B cell (primary cell): ENCODE data around the gene DAP. TPM values are rescaled to one million over a fixed set of nuclear protein-coding genes. Genes with fewer than 3 reads are reported as not detected.

ENCODE experiments used
- ATAC-seq: fragments of 200-7000 bp; cut with Tn5 transposase; one replicate; pipeline ENCODE4 v1.10.0; 2021; ENCODE audit warnings: low read depth, mild to moderate bottlenecking, moderate number of reproducible peaks, moderate library complexity
- CTCF ChIA-PET: fragments of 350-600 bp; sonication (Branson Sonifier 250); formaldehyde crosslinking; loops from one replicate; lab custom pipeline; 2021; ENCODE audit warnings: antibody characterized with exemption, inconsistent platforms; lab: Charles Lee
- POLR2A ChIA-PET: fragments of 350-600 bp; sonication (Branson Sonifier 250); formaldehyde crosslinking; loops from one replicate; lab custom pipeline; 2021; ENCODE audit warnings: antibody characterized with exemption; lab: Charles Lee
- DNase-seq: peaks from one replicate; pipeline ENCODE4 v3.0.0; 2013
- H2AFZ ChIP-seq: 2 replicates; pipeline ENCODE4 v1.6.1; 2012; ENCODE audit warnings: mild to moderate bottlenecking, low read depth, low read length; ENCODE audit not compliant: insufficient read depth, poor library complexity, severe bottlenecking
- H3K27ac ChIP-seq, 2 donors: 1 replicate in 1 of 2; 2 replicates in 1 of 2; pipeline ENCODE4 v1.5.1; 2012 to 2013; ENCODE audit warnings: low read length in 2 of 2, mild to moderate bottlenecking in 2 of 2, moderate library complexity in 1 of 2
- H3K27me3 ChIP-seq, 4 experiments: fragments of 200-600 bp in 1 of 4; sonication (generic) in 1 of 4; replicated peaks in 1 of 4; 1 replicate in 2 of 4; 2 replicates in 2 of 4; pipeline versions ENCODE4 v1.6.1 to v1.7.0; 2013 to 2016; ENCODE audit warnings: low read length in 3 of 4, mild to moderate bottlenecking in 2 of 4, mixed read lengths in 1 of 4, moderate library complexity in 1 of 4; ENCODE audit not compliant: insufficient read depth in 4 of 4, control insufficient read depth in 3 of 4; ENCODE audit errors: control extremely low read depth in 1 of 4
- H3K36me3 ChIP-seq, 2 experiments: replicated peaks in 1 of 2; 1 replicate in 1 of 2; 2 replicates in 1 of 2; pipeline versions ENCODE4 v1.6.1 to v1.7.1; 2013; ENCODE audit warnings: low read length in 1 of 2; ENCODE audit not compliant: insufficient read depth in 2 of 2, control insufficient read depth in 1 of 2; ENCODE audit errors: control extremely low read depth in 1 of 2, extremely low read depth in 1 of 2
- H3K4me1 ChIP-seq, 2 donors: fragments of 200-600 bp in 1 of 2; sonication (generic) in 1 of 2; 1 replicate in 1 of 2; 2 replicates in 1 of 2; pipeline versions ENCODE4 v1.5.1 to v1.6.1; 2013 to 2017; ENCODE audit warnings: low read length in 2 of 2; ENCODE audit not compliant: control insufficient read depth in 2 of 2, insufficient read depth in 2 of 2
- H3K4me2 ChIP-seq: replicated peaks from 2 replicates; pipeline ENCODE3; 2012; ENCODE audit warnings: mild to moderate bottlenecking, low read depth, low read length; ENCODE audit not compliant: poor library complexity, severe bottlenecking
- H3K4me3 ChIP-seq, 5 experiments: fragments of 200-600 bp in 1 of 5; sonication (generic) in 1 of 5; 1 replicate in 3 of 5; 2 replicates in 2 of 5; pipeline versions ENCODE4 v1.5.1 to v1.7.0; 2011 to 2016; ENCODE audit warnings: low read length in 4 of 5, mild to moderate bottlenecking in 4 of 5, low read depth in 2 of 5, control low read depth in 1 of 5, moderate library complexity in 1 of 5; ENCODE audit not compliant: insufficient read depth in 1 of 5; ENCODE audit errors: control extremely low read depth in 1 of 5, extremely low read depth in 1 of 5
- H3K79me2 ChIP-seq: fragments of 200-600 bp; sonication (generic); one replicate; pipeline ENCODE4 v1.6.0; 2016; ENCODE audit warnings: low read length; ENCODE audit not compliant: control insufficient read depth, insufficient read depth
- H3K9ac ChIP-seq: fragments of 200-600 bp; sonication (generic); 2 replicates; pipeline ENCODE4 v1.6.1; 2017; ENCODE audit warnings: mild to moderate bottlenecking, low read length, moderate library complexity
- H3K9me3 ChIP-seq, 3 donors: one replicate each; pipeline versions ENCODE4 v1.6.1 to v1.7.1; 2013; ENCODE audit warnings: low read length in 2 of 3; ENCODE audit not compliant: control insufficient read depth in 2 of 3, insufficient read depth in 1 of 3; ENCODE audit errors: control extremely low read depth in 1 of 3
- H4K20me1 ChIP-seq: 2 replicates; pipeline ENCODE4 v1.6.0; 2012; ENCODE audit warnings: mild to moderate bottlenecking, low read length; ENCODE audit not compliant: insufficient read depth, control insufficient read depth, poor library complexity, severe bottlenecking
- H3K27ac Mint-ChIP-seq: one replicate; pipeline ENCODE4 v1.8.0; 2021; ENCODE audit warnings: mixed read lengths
- H3K27me3 Mint-ChIP-seq: one replicate; pipeline ENCODE4 v1.8.0; 2021; ENCODE audit warnings: mixed read lengths
- H3K4me1 Mint-ChIP-seq: one replicate; pipeline ENCODE4 v1.8.0; 2021; ENCODE audit warnings: mixed read lengths
- H3K4me3 Mint-ChIP-seq: one replicate; pipeline ENCODE4 v1.8.0; 2021; ENCODE audit warnings: mixed read lengths
- H3K9me3 Mint-ChIP-seq: one replicate; pipeline ENCODE4 v1.8.0; 2022; ENCODE audit warnings: mixed read lengths; ENCODE audit not compliant: insufficient read depth
- CTCF ChIP-seq: fragments of 200-600 bp; IDR thresholded peaks from one replicate; pipeline ENCODE4 v1.8.0; 2022; ENCODE audit warnings: antibody characterized with exemption, mild to moderate bottlenecking
- EZH2 ChIP-seq: IDR thresholded peaks from 2 replicates; pipeline ENCODE4 v1.6.1; 2012; ENCODE audit warnings: borderline replicate concordance, low read depth, mild to moderate bottlenecking, moderate library complexity, low read length; ENCODE audit not compliant: insufficient read depth, poor library complexity, severe bottlenecking
- WGBS: methylation state at CpG from one replicate; pipeline ENCODE4 v1.1.5; 2013; ENCODE audit warnings: missing lambda C conversion rate; ENCODE audit not compliant: insufficient coverage; 5-methylcytosine and 5-hydroxymethylcytosine counted together
- intact Hi-C: fragments of 100-400 bp; cut with micrococcal nuclease; formaldehyde crosslinking; loops from one replicate; pipeline ENCODE4 v1.10.0; 2022
- polyA plus RNA-seq: library from polyadenylated mRNA; depleted of rRNA; stranded (reverse); fragments of >200 nt; gene quantifications from 2 replicates; pipeline ENCODE4 v1.2.3, GENCODE V29; 2012
- total RNA-seq, 2 donors: library from RNA; stranded (reverse); fragments of 120-200 nt in 1 of 2; gene quantifications; 1 replicate in 1 of 2; 2 replicates in 1 of 2; pipeline versions ENCODE4 v1.2.3 to v1.2.4, GENCODE V29; 2013 to 2022

Gene DAP
- total and polyA plus RNA-seq, 2 donors (not counting 1 experiment from before 2014, with no cell fraction given) = 42.6 to 49.8 TPM

GRCh38 chr5:10745133-10745532 lies 15.9 kb downstream of the DAP start:
- H3K4me2 ChIP-seq = no peak overlapping the region
- Mint-ChIP-seq H3K4me3 (no peak overlapping the region), H3K9me3 (no peaks in the 10 kb centered on the region), H3K27ac (no peak overlapping the region), H3K4me1 (peaks cover 11% of the 10 kb centered on the region), H3K27me3 (no peaks in the 10 kb centered on the region)
- ChIA-PET CTCF (interaction anchor here (0.9 kb wide), 1 partner anchor 115 kb away, joined by 3 read pairs; no protein-coding TSS in a partner anchor), POLR2A (no interaction called here)
- H3K27me3 ChIP-seq = no peaks in the 10 kb centered on the region
- ATAC-seq (no peak), DNase-seq (no peak)
- no peak overlapping the region for H3K4me3 ChIP-seq
- no peak overlapping the region for H2AFZ ChIP-seq
- H3K27ac ChIP-seq = no peak overlapping the region
- H3K9me3 ChIP-seq = peaks cover 0 to 4% (median 0%) of the 10 kb centered on the region in 3 donors
- peaks cover 4% of the 10 kb centered on the region in 2 donors for H3K4me1 ChIP-seq
- peaks cover 4 to 67% of the 10 kb centered on the region in 2 experiments for H3K36me3 ChIP-seq
- H3K79me2 ChIP-seq = peaks cover 31% of the 10 kb centered on the region
- intact Hi-C loops = no loop called here
- peaks cover 10% of the 10 kb centered on the region for H4K20me1 ChIP-seq
- no peak overlapping the region for H3K9ac ChIP-seq
- WGBS = 98% methylated on average over 3 of the region's 5 CpGs
- no peak for TF ChIP-seq CTCF
- no peak for TF ChIP-seq EZH2

GRCh38 chr5:10744681-10745080 lies 16.4 kb downstream of the DAP start:
- Histone ChIP-seq H4K20me1 (peaks cover 7% of the 10 kb centered on the region), H3K36me3 (peaks cover 4 to 63% of the 10 kb centered on the region in 2 experiments), H3K9ac (no peak overlapping the region), H3K27me3 (no peaks in the 10 kb centered on the region), H3K9me3 (peaks cover 0 to 4% (median 0%) of the 10 kb centered on the region in 3 donors), H3K27ac (no peak overlapping the region), H2AFZ (no peak overlapping the region), H3K4me2 (no peak overlapping the region), H3K79me2 (peaks cover 32% of the 10 kb centered on the region), H3K4me3 (no peak overlapping the region), H3K4me1 (peaks cover 4% of the 10 kb centered on the region in 2 donors)
- Mint-ChIP-seq H3K9me3 (no peaks in the 10 kb centered on the region), H3K27me3 (no peaks in the 10 kb centered on the region), H3K4me3 (no peak overlapping the region), H3K27ac (no peak overlapping the region), H3K4me1 (peaks cover 11% of the 10 kb centered on the region)
- WGBS = 96% methylated on average over 4 of the region's 8 CpGs
- POLR2A ChIA-PET = no interaction called here
- no peak for ATAC-seq
- CTCF ChIA-PET = no interaction called here
- TF ChIP-seq CTCF = no peak
- TF ChIP-seq EZH2 = no peak
- DNase-seq = no peak
- intact Hi-C loops = no loop called here
